Renal pelvis (tissue), 3 donors: ENCODE measurements around the gene TMEM26. TPM values are rescaled to one million over a fixed set of nuclear protein-coding genes. Genes with fewer than 3 reads are reported as not detected.

Source experiments
- polyA plus RNA-seq, 3 donors: library from polyadenylated mRNA; unstranded; fragments of 120-200 nt; gene quantifications; one replicate each; pipeline ENCODE4 v1.2.1, GENCODE V29; 2013; ENCODE audit not compliant: insufficient read length in 3 of 3

TMEM26 gene
- polyA plus RNA-seq, 3 donors, result 5.2 to 7.9 (median 6.9) TPM

Other genes with a start within 250 kb of the TMEM26 start
- 1 to 10 TPM; 1.9 to 3.4 (median 2.2) TPM for gene CABCOCO1, start 209.5 kb upstream of the TMEM26 start, polyA plus RNA-seq